H9 (cell line): ENCODE data around the gene TRIM32. TPM values are rescaled to one million over a fixed set of nuclear protein-coding genes. Genes with fewer than 3 reads are reported as not detected.

Experiments used
- DNase-seq: peaks from one replicate; pipeline ENCODE4 v3.0.0-alpha.2; 2017
- H2AFZ ChIP-seq: one replicate; pipeline ENCODE4 v1.6.1; 2013; ENCODE audit warnings: mild to moderate bottlenecking, low read length, control low read depth, moderate library complexity
- H2AK5ac ChIP-seq: 2 replicates; pipeline ENCODE4 v1.6.1; 2013; ENCODE audit warnings: low read length, control low read depth, mixed read lengths; ENCODE audit not compliant: insufficient read length
- H2BK120ac ChIP-seq: one replicate; pipeline ENCODE4 v1.6.1; 2013; ENCODE audit warnings: low read depth, mild to moderate bottlenecking, low read length, control low read depth, inconsistent platforms; ENCODE audit not compliant: poor library complexity, severe bottlenecking
- H2BK12ac ChIP-seq: 2 replicates; pipeline ENCODE4 v1.6.1; 2013; ENCODE audit warnings: low read length, control low read depth, mixed read lengths, low read depth; ENCODE audit not compliant: insufficient read length
- H2BK15ac ChIP-seq: 2 replicates; pipeline ENCODE4 v1.6.1; 2013; ENCODE audit warnings: low read depth, low read length, control low read depth
- H2BK20ac ChIP-seq: one replicate; pipeline ENCODE4 v1.6.1; 2013; ENCODE audit warnings: low read depth, mild to moderate bottlenecking, low read length, control low read depth, inconsistent platforms; ENCODE audit not compliant: poor library complexity, severe bottlenecking
- H2BK5ac ChIP-seq: 2 replicates; pipeline ENCODE4 v1.6.1; 2013; ENCODE audit warnings: low read length, control low read depth, mixed read lengths; ENCODE audit not compliant: insufficient read length
- H3K14ac ChIP-seq: 2 replicates; pipeline ENCODE4 v1.6.1; 2013; ENCODE audit warnings: low read length, control low read depth; ENCODE audit not compliant: insufficient read depth
- H3K18ac ChIP-seq: 2 replicates; pipeline ENCODE4 v1.6.1; 2013; ENCODE audit warnings: low read depth, mild to moderate bottlenecking, mixed read lengths, low read length, control low read depth; ENCODE audit not compliant: insufficient read length
- H3K23ac ChIP-seq: 2 replicates; pipeline ENCODE4 v1.6.1; 2013; ENCODE audit warnings: low read length, control low read depth, mixed read lengths, low read depth; ENCODE audit not compliant: insufficient read length
- H3K23me2 ChIP-seq: 2 replicates; pipeline ENCODE4 v1.6.1; 2013; ENCODE audit warnings: low read depth, mild to moderate bottlenecking, mixed read lengths, low read length, control low read depth; ENCODE audit not compliant: insufficient read length, poor library complexity, severe bottlenecking
- H3K27ac ChIP-seq: 2 replicates; pipeline ENCODE4 v1.5.1; 2013; ENCODE audit warnings: low read length, control low read depth, mixed read lengths, low read depth; ENCODE audit not compliant: insufficient read length
- H3K27me3 ChIP-seq: 2 replicates; pipeline ENCODE4 v1.6.1; 2013; ENCODE audit warnings: low read length, control low read depth, inconsistent platforms; ENCODE audit not compliant: insufficient read depth
- H3K4ac ChIP-seq: 2 replicates; pipeline ENCODE4 v1.6.1; 2013; ENCODE audit warnings: low read depth, mild to moderate bottlenecking, control low read depth, inconsistent platforms, low read length, moderate library complexity
- H3K4me1 ChIP-seq: 2 replicates; pipeline ENCODE4 v1.6.1; 2013; ENCODE audit warnings: low read length, control low read depth, inconsistent platforms; ENCODE audit not compliant: insufficient read depth
- H3K4me2 ChIP-seq: 2 replicates; pipeline ENCODE4 v1.6.1; 2013; ENCODE audit warnings: low read length, control low read depth, mixed read lengths; ENCODE audit not compliant: insufficient read length, insufficient read depth
- H3K56ac ChIP-seq: 2 replicates; pipeline ENCODE4 v1.6.1; 2013; ENCODE audit warnings: low read depth, mild to moderate bottlenecking, mixed read lengths, low read length, control low read depth; ENCODE audit not compliant: insufficient read length
- H3K79me1 ChIP-seq: 2 replicates; pipeline ENCODE4 v1.6.1; 2013; ENCODE audit warnings: low read depth, mild to moderate bottlenecking, moderate library complexity, low read length, control low read depth, inconsistent platforms; ENCODE audit not compliant: insufficient read depth, poor library complexity, severe bottlenecking
- H3K79me2 ChIP-seq: 2 replicates; pipeline ENCODE4 v1.6.1; 2013; ENCODE audit warnings: low read length, control low read depth, inconsistent platforms; ENCODE audit not compliant: insufficient read depth
- H3K9ac ChIP-seq: 2 replicates; pipeline ENCODE4 v1.6.1; 2013; ENCODE audit warnings: low read length, control low read depth, mixed read lengths; ENCODE audit not compliant: insufficient read length; ENCODE audit errors: extremely low read depth
- H3K9me3 ChIP-seq: one replicate; pipeline ENCODE4 v1.6.1; 2013; ENCODE audit warnings: low read depth, low read length, inconsistent platforms; ENCODE audit not compliant: control insufficient read depth
- H3T11ph ChIP-seq: one replicate; pipeline ENCODE4 v1.6.1; 2013; ENCODE audit warnings: mild to moderate bottlenecking, low read length, control low read depth, inconsistent platforms
- H4K20me1 ChIP-seq: one replicate; pipeline ENCODE4 v1.6.1; 2013; ENCODE audit not compliant: control insufficient read depth, insufficient read length, insufficient read depth
- H4K5ac ChIP-seq: 2 replicates; pipeline ENCODE4 v1.6.1; 2013; ENCODE audit warnings: low read depth, mild to moderate bottlenecking, mixed read lengths, low read length, control low read depth; ENCODE audit not compliant: insufficient read length
- H4K8ac ChIP-seq: replicated peaks from 2 replicates; pipeline ENCODE4 v1.6.1; 2013; ENCODE audit warnings: low read length, control low read depth, mixed read lengths, low read depth; ENCODE audit not compliant: insufficient read length
- H4K91ac ChIP-seq: 2 replicates; pipeline ENCODE4 v1.6.1; 2013; ENCODE audit warnings: low read depth, mild to moderate bottlenecking, moderate library complexity, mixed read lengths, low read length, control low read depth; ENCODE audit not compliant: insufficient read length
- H3K27ac Mint-ChIP-seq, 3 experiments: 2 replicates in 2 of 3; 3 replicates in 1 of 3; pipeline ENCODE4 v1.8.0; 2020 to 2021; ENCODE audit warnings: mixed read lengths in 3 of 3, mild to moderate bottlenecking in 1 of 3, moderate library complexity in 1 of 3
- H3K27me3 Mint-ChIP-seq: 2 replicates; pipeline ENCODE4 v1.8.0; 2021; ENCODE audit warnings: low read depth, mild to moderate bottlenecking, moderate library complexity, mixed read lengths
- H3K36me3 Mint-ChIP-seq, 3 experiments: 2 replicates in 2 of 3; 3 replicates in 1 of 3; pipeline ENCODE4 v1.8.0; 2020 to 2021; ENCODE audit warnings: low read depth in 3 of 3, mixed read lengths in 3 of 3; ENCODE audit not compliant: insufficient read depth in 1 of 3
- H3K4me1 Mint-ChIP-seq, 2 experiments: 2 replicates each; pipeline ENCODE4 v1.8.0; 2020; ENCODE audit warnings: mixed read lengths in 2 of 2
- H3K4me3 Mint-ChIP-seq, 2 experiments: 2 replicates in 1 of 2; 3 replicates in 1 of 2; pipeline ENCODE4 v1.8.0; 2020 to 2021; ENCODE audit warnings: mild to moderate bottlenecking in 2 of 2, mixed read lengths in 2 of 2, moderate library complexity in 1 of 2
- H3K9me3 Mint-ChIP-seq, 2 experiments: 2 replicates in 1 of 2; 3 replicates in 1 of 2; pipeline ENCODE4 v1.8.0; 2020; ENCODE audit warnings: mild to moderate bottlenecking in 2 of 2, mixed read lengths in 2 of 2, moderate library complexity in 1 of 2
- WGBS: extraction: QIAGEN DNeasy Blood & Tissue Kit; methylation state at CpG from one replicate; pipeline ENCODE4 v1.1.7; 2013; ENCODE audit warnings: missing lambda C conversion rate, low lambda C conversion rate, mixed read lengths; ENCODE audit not compliant: insufficient read length; ENCODE audit errors: extremely low coverage; 5-methylcytosine and 5-hydroxymethylcytosine counted together
- total RNA-seq: library from RNA; stranded (reverse); gene quantifications from 2 replicates; pipeline ENCODE4 v1.2.1, GENCODE V29; 2021
- TF ChIP-seq, protein P1 (sequence below): fragments of 200-600 bp; sonication (generic); conservative IDR thresholded peaks from 3 replicates; pipeline ENCODE4 v1.8.0; 2021; ENCODE audit warnings: antibody characterized with exemption, mild to moderate bottlenecking

The TRIM32 gene
- total RNA-seq, 1 experiment from 2014 or later, result 12.9 TPM

DNA sequence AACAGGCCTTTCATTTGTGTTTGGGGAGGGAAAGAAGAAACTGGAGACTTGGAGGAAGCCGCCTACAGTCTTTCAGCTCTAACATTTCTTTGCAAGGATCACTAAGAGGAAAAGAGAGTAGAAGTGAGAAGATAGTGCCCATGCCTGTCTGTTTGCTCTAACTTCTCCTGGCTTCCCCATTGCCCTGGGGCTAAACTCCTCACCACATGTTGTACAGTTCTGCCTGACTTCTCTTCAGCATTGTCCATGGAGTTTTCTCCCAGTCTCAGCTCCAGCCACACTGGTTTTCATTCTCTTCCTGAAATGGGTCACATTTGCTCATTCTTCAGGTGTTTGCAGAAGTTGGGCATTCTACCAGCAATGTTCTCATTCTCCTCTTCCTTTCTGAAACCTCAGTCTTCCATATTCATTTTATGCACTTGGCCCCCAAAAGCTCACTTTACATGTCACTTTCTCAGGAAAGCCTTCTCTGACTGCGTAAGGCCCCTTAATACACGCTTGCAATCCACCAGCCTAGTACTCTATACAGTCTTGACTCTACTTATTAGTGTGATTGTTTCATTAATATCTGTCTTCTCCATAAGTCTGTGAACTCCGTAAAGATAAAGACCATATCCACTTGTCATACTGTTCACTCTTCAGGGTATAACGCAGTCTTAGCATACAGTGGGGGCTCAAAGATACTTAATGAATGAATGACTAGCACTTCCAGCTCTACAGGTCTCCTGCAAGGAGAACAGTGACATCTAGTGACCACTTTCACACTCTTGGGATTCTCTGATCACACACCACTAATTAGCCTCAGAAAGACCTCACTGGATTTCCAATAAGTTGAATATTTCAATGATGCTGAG, 40.2 kb upstream of the TRIM32 start:
- H3T11ph ChIP-seq, result no peak overlapping the region
- no peak overlapping the region for H3K14ac ChIP-seq
- no peak overlapping the region for H2BK20ac ChIP-seq
- H2BK15ac ChIP-seq, result no peak overlapping the region
- H3K79me1 ChIP-seq, result no peaks in the 10 kb centered on the region
- H3K36me3 Mint-ChIP-seq, result no peaks in the 10 kb centered on the region; a peak in 2 of 7 replicates
- H3K27ac ChIP-seq, result no peak overlapping the region
- no peak overlapping the region for H3K56ac ChIP-seq
- no peak overlapping the region for H3K4ac ChIP-seq
- no peak overlapping the region for H2BK5ac ChIP-seq
- H4K5ac ChIP-seq, result no peak overlapping the region
- H3K27ac Mint-ChIP-seq, result no peak overlapping the region; a peak in 1 of 7 replicates
- no peak overlapping the region for H3K9ac ChIP-seq
- TF ChIP-seq, protein P1, sequence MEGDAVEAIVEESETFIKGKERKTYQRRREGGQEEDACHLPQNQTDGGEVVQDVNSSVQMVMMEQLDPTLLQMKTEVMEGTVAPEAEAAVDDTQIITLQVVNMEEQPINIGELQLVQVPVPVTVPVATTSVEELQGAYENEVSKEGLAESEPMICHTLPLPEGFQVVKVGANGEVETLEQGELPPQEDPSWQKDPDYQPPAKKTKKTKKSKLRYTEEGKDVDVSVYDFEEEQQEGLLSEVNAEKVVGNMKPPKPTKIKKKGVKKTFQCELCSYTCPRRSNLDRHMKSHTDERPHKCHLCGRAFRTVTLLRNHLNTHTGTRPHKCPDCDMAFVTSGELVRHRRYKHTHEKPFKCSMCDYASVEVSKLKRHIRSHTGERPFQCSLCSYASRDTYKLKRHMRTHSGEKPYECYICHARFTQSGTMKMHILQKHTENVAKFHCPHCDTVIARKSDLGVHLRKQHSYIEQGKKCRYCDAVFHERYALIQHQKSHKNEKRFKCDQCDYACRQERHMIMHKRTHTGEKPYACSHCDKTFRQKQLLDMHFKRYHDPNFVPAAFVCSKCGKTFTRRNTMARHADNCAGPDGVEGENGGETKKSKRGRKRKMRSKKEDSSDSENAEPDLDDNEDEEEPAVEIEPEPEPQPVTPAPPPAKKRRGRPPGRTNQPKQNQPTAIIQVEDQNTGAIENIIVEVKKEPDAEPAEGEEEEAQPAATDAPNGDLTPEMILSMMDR, result peak; percentile 76
- H3K23me2 ChIP-seq, result no peaks in the 10 kb centered on the region
- DNase-seq, result no peak
- H2AK5ac ChIP-seq, result no peak overlapping the region
- H4K8ac ChIP-seq, result no peak overlapping the region
- no peaks in the 10 kb centered on the region for H4K20me1 ChIP-seq
- no peak overlapping the region for H2AFZ ChIP-seq
- no peak overlapping the region for H2BK12ac ChIP-seq
- H3K23ac ChIP-seq, result no peak overlapping the region
- H2BK120ac ChIP-seq, result no peak overlapping the region
- no peaks in the 10 kb centered on the region for H3K79me2 ChIP-seq
- H3K4me1 Mint-ChIP-seq, result no peaks in the 10 kb centered on the region
- H3K4me3 Mint-ChIP-seq, result no peak overlapping the region
- WGBS, result no CpG with 5 or more reads among the region's 5 CpGs
- H3K4me2 ChIP-seq, result no peak overlapping the region
- H3K27me3 Mint-ChIP-seq, result no peaks in the 10 kb centered on the region
- no peak overlapping the region for H4K91ac ChIP-seq
- no peak overlapping the region for H3K18ac ChIP-seq
- no peaks in the 10 kb centered on the region for H3K9me3 Mint-ChIP-seq
- H3K4me1 ChIP-seq, result no peaks in the 10 kb centered on the region
- H3K27me3 ChIP-seq, result no peaks in the 10 kb centered on the region
- no peaks in the 10 kb centered on the region for H3K9me3 ChIP-seq
